ENCODE data around the gene ELL. TPM values are rescaled to one million over a fixed set of nuclear protein-coding genes. Genes with fewer than 3 reads are reported as not detected.

ELL gene
- total and polyA plus RNA-seq, 2 experiments from 2014 or later, result 11.3 to 20.1 TPM

- peaks cover 19% of the 10 kb centered on the region for H3F3A ChIP-seq (replicated peaks; ENCODE audit: low read depth)
- Mint-ChIP-seq H3K36me3 (ENCODE audit: low read depth) (peaks cover 17% of the 10 kb centered on the region), H3K27me3 (ENCODE audit: insufficient read depth, low read depth, poor library complexity) (peaks cover 23% of the 10 kb centered on the region), H3K4me3 (0 out of 3 replicates have a peak overlapping the region, but pooled peaks have one; percentile 47), H3K27ac (no peak overlapping the region), H3K4me1 (peaks cover 19% of the 10 kb centered on the region), H3K9me3 (no peaks in the 10 kb centered on the region)
- no peaks in the 10 kb centered on the region for H3K36me3 ChIP-seq (ENCODE audit: insufficient read depth)
- H3K79me2 ChIP-seq (replicated peaks; ENCODE audit: insufficient read depth), result no peaks in the 10 kb centered on the region
- H3K4me3 ChIP-seq, result peak overlapping the region; percentile 20; the same call in 1 of the 2 replicates
- no peaks in the 10 kb centered on the region for H3K9me2 ChIP-seq (ENCODE audit: insufficient read depth)
- no peak for TF ChIP-seq CREB1 (CRISPR knock-in tag; IDR thresholded peaks at IDR 0.05; ENCODE audit: low read depth)
- H3K4me2 ChIP-seq, result peak overlapping the region; percentile 64
- H2AFZ ChIP-seq, result no peak overlapping the region
- DNase-seq (ENCODE audit: low spot score) (peak; percentile 39), ATAC-seq (no peak)
- no peak overlapping the region for H3K27ac ChIP-seq (ENCODE audit: low read depth)
- H4K20me1 ChIP-seq (replicated peaks; ENCODE audit: insufficient read depth), result peaks cover 3% of the 10 kb centered on the region
- H3K27me3 ChIP-seq (ENCODE audit: insufficient read depth), result no peaks in the 10 kb centered on the region
- H3K4me1 ChIP-seq (ENCODE audit: insufficient read depth), result peaks cover 44% of the 10 kb centered on the region
Observed at GRCh38 chr19:18431351-18432197, 90.3 kb downstream of the ELL start.

GRCh38 chr19:18430417-18431144 lies 91.3 kb downstream of the ELL start:
- no peaks in the 10 kb centered on the region for H3K9me2 ChIP-seq (ENCODE audit: insufficient read depth)
- H3K79me2 ChIP-seq (replicated peaks; ENCODE audit: insufficient read depth), result no peaks in the 10 kb centered on the region
- no peaks in the 10 kb centered on the region for H3K9me3 Mint-ChIP-seq
- peak overlapping the region; percentile 58; the same call in 2 of the 3 replicates for H3K4me3 Mint-ChIP-seq
- no peak overlapping the region for H2AFZ ChIP-seq
- H4K20me1 ChIP-seq (replicated peaks; ENCODE audit: insufficient read depth), result peaks cover 2% of the 10 kb centered on the region
- peaks cover 18% of the 10 kb centered on the region for H3K27me3 Mint-ChIP-seq (ENCODE audit: insufficient read depth, low read depth, poor library complexity)
- H3K27ac ChIP-seq (ENCODE audit: low read depth), result no peak overlapping the region
- ATAC-seq (no peak), DNase-seq (ENCODE audit: low spot score) (no peak)
- peaks cover 12% of the 10 kb centered on the region; the same call in 1 of the 2 replicates for H3F3A ChIP-seq (replicated peaks; ENCODE audit: low read depth)
- H3K4me3 ChIP-seq, result no peak overlapping the region
- H3K4me1 ChIP-seq (ENCODE audit: insufficient read depth), result peaks cover 44% of the 10 kb centered on the region
- H3K27me3 ChIP-seq (ENCODE audit: insufficient read depth), result no peaks in the 10 kb centered on the region
- H3K27ac Mint-ChIP-seq, result no peak overlapping the region
- peaks cover 9% of the 10 kb centered on the region; the same call in 2 of the 3 replicates for H3K36me3 Mint-ChIP-seq (ENCODE audit: low read depth)
- peak overlapping the region; percentile 91; the same call in 1 of the 2 replicates for H3K4me2 ChIP-seq
- no peaks in the 10 kb centered on the region for H3K36me3 ChIP-seq (ENCODE audit: insufficient read depth)
- H3K4me1 Mint-ChIP-seq, result peaks cover 19% of the 10 kb centered on the region
- TF ChIP-seq POLR2AphosphoS5 (IDR thresholded peaks at IDR 0.05; ENCODE audit: low read depth) (no peak), NANOG (IDR thresholded peaks at IDR 0.05; ENCODE audit: borderline replicate concordance) (no peak), EZH2phosphoT487 (IDR thresholded peaks at IDR 0.05; ENCODE audit: unreplicated experiment) (no peak), CREB1 (CRISPR knock-in tag; IDR thresholded peaks at IDR 0.05; ENCODE audit: low read depth) (no peak), ZNF114 (CRISPR knock-in tag; IDR thresholded peaks at IDR 0.05) (no peak), REST (IDR thresholded peaks at IDR 0.05; ENCODE audit: unreplicated experiment) (no peak), ETS1 (IDR thresholded peaks at IDR 0.05) (no peak), JUNB (IDR thresholded peaks at IDR 0.05; ENCODE audit: unreplicated experiment) (no peak)
